ENCODE data around the gene SLC26A2.
A peak's percentile ranks its signal among the peaks of the same experiment; 100 is the strongest.

The SLC26A2 gene

DNA sequence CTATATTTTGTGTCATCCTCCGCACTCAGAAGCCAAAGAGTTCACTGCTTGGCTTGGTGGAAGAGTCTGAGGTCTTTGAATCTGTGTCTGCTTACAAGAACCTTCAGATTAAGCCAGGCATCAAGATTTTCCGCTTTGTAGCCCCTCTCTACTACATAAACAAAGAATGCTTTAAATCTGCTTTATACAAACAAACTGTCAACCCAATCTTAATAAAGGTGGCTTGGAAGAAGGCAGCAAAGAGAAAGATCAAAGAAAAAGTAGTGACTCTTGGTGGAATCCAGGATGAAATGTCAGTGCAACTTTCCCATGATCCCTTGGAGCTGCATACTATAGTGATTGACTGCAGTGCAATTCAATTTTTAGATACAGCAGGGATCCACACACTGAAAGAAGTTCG is 20.6 kb downstream of the SLC26A2 start:
- Histone ChIP-seq H3K4me3 (ENCODE audit: low read length) (no peak overlapping the region), H3K9me3 (ENCODE audit: control insufficient read depth, low read length) (no peaks in the 10 kb centered on the region), H3K4me1 (ENCODE audit: control insufficient read depth, insufficient read depth, low read length) (no peaks in the 10 kb centered on the region), H3K27me3 (ENCODE audit: control insufficient read depth, insufficient read depth, low read length) (no peaks in the 10 kb centered on the region), H3K36me3 (ENCODE audit: control insufficient read depth, insufficient read depth, low read length) (no peaks in the 10 kb centered on the region), H3K9ac (ENCODE audit: low read length) (no peak overlapping the region)

- H3K4me1 ChIP-seq (ENCODE audit: control insufficient read depth, insufficient read depth, low read length): no peaks in the 10 kb centered on the region
- H3K4me3 ChIP-seq (ENCODE audit: low read length): no peak overlapping the region
- H3K36me3 ChIP-seq (ENCODE audit: control insufficient read depth, insufficient read depth, low read length): no peaks in the 10 kb centered on the region
- H3K27me3 ChIP-seq (ENCODE audit: control insufficient read depth, insufficient read depth, low read length): no peaks in the 10 kb centered on the region
- H3K9ac ChIP-seq (ENCODE audit: low read length): no peak overlapping the region
- H3K9me3 ChIP-seq (ENCODE audit: control insufficient read depth, low read length): no peaks in the 10 kb centered on the region
Measured at GRCh38 chr5:149982505-149982904, 21.9 kb downstream of the SLC26A2 start.

DNA sequence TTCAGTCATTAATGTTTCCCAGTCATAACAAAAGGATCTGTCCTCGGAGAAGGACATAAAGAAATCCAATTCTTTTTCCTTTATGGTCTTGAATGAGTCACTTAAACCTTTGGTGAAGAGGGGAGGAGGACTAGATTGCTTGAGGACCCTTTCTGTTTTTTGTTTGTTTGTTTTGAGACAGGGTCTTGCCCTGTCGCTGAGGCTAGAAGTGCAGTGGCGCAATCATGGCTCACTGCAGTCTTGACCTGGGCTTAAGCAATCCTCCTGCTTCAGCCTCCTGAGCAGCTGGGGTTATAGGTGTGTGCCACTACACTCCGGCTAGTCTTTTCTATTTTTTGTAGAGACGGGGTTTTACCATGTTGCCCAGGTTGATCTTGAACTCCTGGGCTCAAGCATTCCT is 27.6 kb downstream of the SLC26A2 start:
- no peaks in the 10 kb centered on the region for H3K36me3 ChIP-seq (ENCODE audit: control insufficient read depth, insufficient read depth, low read length)
- no peak overlapping the region for H3K4me3 ChIP-seq (ENCODE audit: low read length)
- no peaks in the 10 kb centered on the region for H3K4me1 ChIP-seq (ENCODE audit: control insufficient read depth, insufficient read depth, low read length)
- no peak overlapping the region for H3K9ac ChIP-seq (ENCODE audit: low read length)
- H3K9me3 ChIP-seq (ENCODE audit: control insufficient read depth, low read length): no peaks in the 10 kb centered on the region
- H3K27me3 ChIP-seq (ENCODE audit: control insufficient read depth, insufficient read depth, low read length): no peaks in the 10 kb centered on the region

DNA sequence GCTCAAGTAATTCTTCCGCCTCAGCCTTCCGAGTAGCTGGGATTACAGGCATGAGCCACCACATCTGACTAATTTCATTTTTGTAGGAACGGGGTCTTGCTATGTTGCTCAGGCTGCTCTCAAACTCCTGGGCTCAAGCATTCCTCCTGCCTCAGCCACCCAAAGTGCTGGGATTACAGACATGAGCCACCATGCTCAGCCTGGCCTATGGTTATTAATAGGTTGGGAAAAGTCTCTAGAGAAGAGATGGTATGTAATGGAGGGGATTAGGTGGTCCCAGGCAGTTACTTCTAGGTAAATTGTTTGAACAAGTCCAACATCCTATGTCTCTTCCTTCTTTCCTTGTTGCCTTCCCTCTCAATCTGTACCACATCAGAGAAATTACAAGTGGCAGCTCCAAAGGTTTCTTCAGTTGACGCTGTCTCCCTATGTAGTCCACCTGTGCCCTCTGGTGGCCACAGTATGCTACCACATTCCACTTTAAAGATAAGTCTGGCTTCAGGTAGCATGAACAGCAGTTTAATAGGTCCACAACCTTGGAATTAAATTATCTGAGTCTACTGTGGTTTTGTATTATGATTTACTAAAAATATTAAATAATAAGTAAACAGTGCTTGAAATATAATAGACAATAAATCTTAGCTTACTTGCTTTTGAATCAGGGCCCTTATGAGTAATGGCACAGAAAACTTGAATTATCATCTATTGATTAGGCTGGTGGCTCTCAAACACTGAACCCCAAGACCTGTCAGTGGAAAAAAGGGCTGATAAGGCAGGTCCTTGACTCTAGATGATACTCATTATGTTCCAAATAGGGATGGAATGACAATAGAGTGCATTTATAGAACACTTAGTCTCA is 30.2 kb downstream of the SLC26A2 start:
- Histone ChIP-seq H3K9me3 (ENCODE audit: control insufficient read depth, low read length) (no peaks in the 10 kb centered on the region), H3K9ac (ENCODE audit: low read length) (no peak overlapping the region), H3K4me3 (ENCODE audit: low read length) (no peak overlapping the region), H3K4me1 (ENCODE audit: control insufficient read depth, insufficient read depth, low read length) (no peaks in the 10 kb centered on the region), H3K36me3 (ENCODE audit: control insufficient read depth, insufficient read depth, low read length) (no peaks in the 10 kb centered on the region), H3K27me3 (ENCODE audit: control insufficient read depth, insufficient read depth, low read length) (no peaks in the 10 kb centered on the region)

DNA sequence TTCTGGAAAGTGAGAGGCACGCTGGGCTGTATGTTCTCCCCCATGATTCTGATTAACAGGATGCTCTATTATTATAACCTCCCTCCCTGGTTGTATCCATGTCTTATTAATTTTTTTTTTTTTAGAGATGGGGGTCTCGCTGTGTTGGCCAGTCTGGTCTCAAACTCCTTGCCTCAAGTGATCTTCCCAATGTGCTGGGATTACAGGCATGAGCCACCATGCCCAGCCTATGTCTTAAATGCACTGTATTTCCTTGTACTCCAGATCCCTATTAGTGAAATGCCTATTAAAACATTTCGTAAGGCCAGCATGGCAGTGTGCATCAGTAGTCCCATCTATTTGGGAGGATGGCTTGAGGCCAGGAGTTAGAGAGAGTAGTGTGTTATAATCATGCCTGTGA is 32.9 kb downstream of the SLC26A2 start:
- H3K4me3 ChIP-seq (ENCODE audit: low read length): no peak overlapping the region
- H3K27me3 ChIP-seq (ENCODE audit: control insufficient read depth, insufficient read depth, low read length): no peaks in the 10 kb centered on the region
- no peak overlapping the region for H3K9ac ChIP-seq (ENCODE audit: low read length)
- H3K9me3 ChIP-seq (ENCODE audit: control insufficient read depth, low read length): no peaks in the 10 kb centered on the region
- no peaks in the 10 kb centered on the region for H3K36me3 ChIP-seq (ENCODE audit: control insufficient read depth, insufficient read depth, low read length)
- H3K4me1 ChIP-seq (ENCODE audit: control insufficient read depth, insufficient read depth, low read length): no peaks in the 10 kb centered on the region

DNA sequence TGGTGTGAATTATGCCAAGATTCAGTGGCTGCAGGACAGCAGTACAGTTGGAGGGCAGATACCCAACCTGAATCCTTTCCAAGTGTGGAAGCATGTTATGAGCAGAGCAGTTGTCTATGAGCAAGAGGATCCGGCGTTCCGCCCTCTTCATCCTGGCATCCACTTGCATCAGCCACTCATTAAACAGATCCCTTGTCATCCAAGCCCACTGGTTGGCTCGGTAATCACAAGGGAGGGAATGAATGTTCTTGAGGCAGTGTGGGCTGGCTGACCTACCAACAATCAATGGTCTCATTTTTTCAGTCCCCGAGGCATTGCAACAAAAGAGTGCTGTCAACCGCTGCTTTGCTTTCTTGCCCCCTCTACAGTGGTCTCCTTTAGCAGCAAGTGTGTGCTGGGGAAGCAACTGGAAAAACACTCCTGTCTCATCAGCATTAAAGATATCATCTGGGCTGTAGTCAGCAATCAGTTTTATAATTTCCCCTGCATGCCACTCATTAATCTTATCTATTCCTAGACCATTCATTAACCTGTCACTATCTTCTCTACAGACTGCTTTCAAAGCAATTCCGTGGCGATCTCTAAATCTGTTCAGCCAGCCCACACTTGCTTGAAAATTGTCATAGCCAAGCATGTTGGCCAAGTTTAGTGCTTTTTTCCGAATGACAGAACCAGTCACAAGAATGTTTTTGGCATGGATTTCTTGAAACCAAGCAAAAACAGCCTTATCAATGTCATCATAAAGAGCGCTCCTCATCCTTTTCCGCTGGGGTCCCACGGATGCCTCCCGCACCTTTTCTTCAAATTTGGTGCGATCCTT is 35.0 kb downstream of the SLC26A2 start:
- Histone ChIP-seq H3K27me3 (ENCODE audit: control insufficient read depth, insufficient read depth, low read length) (no peaks in the 10 kb centered on the region), H3K4me1 (ENCODE audit: control insufficient read depth, insufficient read depth, low read length) (peaks cover 8% of the 10 kb centered on the region), H3K9ac (ENCODE audit: low read length) (no peak overlapping the region), H3K9me3 (ENCODE audit: control insufficient read depth, low read length) (no peaks in the 10 kb centered on the region), H3K36me3 (ENCODE audit: control insufficient read depth, insufficient read depth, low read length) (no peaks in the 10 kb centered on the region), H3K4me3 (ENCODE audit: low read length) (no peak overlapping the region)

GRCh38 chr5:149996205-149996890 is 35.8 kb downstream of the SLC26A2 start:
- peaks cover 11% of the 10 kb centered on the region for H3K4me1 ChIP-seq (ENCODE audit: control insufficient read depth, insufficient read depth, low read length)
- no peak overlapping the region for H3K4me3 ChIP-seq (ENCODE audit: low read length)
- H3K9me3 ChIP-seq (ENCODE audit: control insufficient read depth, low read length): no peaks in the 10 kb centered on the region
- H3K9ac ChIP-seq (ENCODE audit: low read length): no peak overlapping the region
- no peaks in the 10 kb centered on the region for H3K27me3 ChIP-seq (ENCODE audit: control insufficient read depth, insufficient read depth, low read length)
- no peaks in the 10 kb centered on the region for H3K36me3 ChIP-seq (ENCODE audit: control insufficient read depth, insufficient read depth, low read length)

- no peaks in the 10 kb centered on the region for H3K27me3 ChIP-seq (ENCODE audit: control insufficient read depth, insufficient read depth, low read length)
- H3K36me3 ChIP-seq (ENCODE audit: control insufficient read depth, insufficient read depth, low read length): no peaks in the 10 kb centered on the region
- peaks cover 23% of the 10 kb centered on the region for H3K4me1 ChIP-seq (ENCODE audit: control insufficient read depth, insufficient read depth, low read length)
- H3K9me3 ChIP-seq (ENCODE audit: control insufficient read depth, low read length): no peaks in the 10 kb centered on the region
- no peak overlapping the region for H3K4me3 ChIP-seq (ENCODE audit: low read length)
- no peak overlapping the region for H3K9ac ChIP-seq (ENCODE audit: low read length)
Measured at GRCh38 chr5:149998281-149998680, 37.7 kb downstream of the SLC26A2 start.

GRCh38 chr5:149999359-149999758 is 38.8 kb downstream of the SLC26A2 start:
- H3K9ac ChIP-seq (ENCODE audit: low read length): peak overlapping the region; percentile 92
- peak overlapping the region; percentile 70 for H3K4me3 ChIP-seq (ENCODE audit: low read length)
- H3K4me1 ChIP-seq (ENCODE audit: control insufficient read depth, insufficient read depth, low read length): peaks cover 23% of the 10 kb centered on the region
- H3K9me3 ChIP-seq (ENCODE audit: control insufficient read depth, low read length): no peaks in the 10 kb centered on the region
- H3K36me3 ChIP-seq (ENCODE audit: control insufficient read depth, insufficient read depth, low read length): no peaks in the 10 kb centered on the region
- no peaks in the 10 kb centered on the region for H3K27me3 ChIP-seq (ENCODE audit: control insufficient read depth, insufficient read depth, low read length)

- Histone ChIP-seq H3K27me3 (ENCODE audit: control insufficient read depth, insufficient read depth, low read length) (no peaks in the 10 kb centered on the region), H3K4me3 (ENCODE audit: low read length) (peak overlapping the region; percentile 70), H3K36me3 (ENCODE audit: control insufficient read depth, insufficient read depth, low read length) (no peaks in the 10 kb centered on the region), H3K4me1 (ENCODE audit: control insufficient read depth, insufficient read depth, low read length) (peaks cover 23% of the 10 kb centered on the region), H3K9me3 (ENCODE audit: control insufficient read depth, low read length) (no peaks in the 10 kb centered on the region), H3K9ac (ENCODE audit: low read length) (peak overlapping the region; percentile 92)
Measured at GRCh38 chr5:149999866-150000255, 39.3 kb downstream of the SLC26A2 start.

DNA sequence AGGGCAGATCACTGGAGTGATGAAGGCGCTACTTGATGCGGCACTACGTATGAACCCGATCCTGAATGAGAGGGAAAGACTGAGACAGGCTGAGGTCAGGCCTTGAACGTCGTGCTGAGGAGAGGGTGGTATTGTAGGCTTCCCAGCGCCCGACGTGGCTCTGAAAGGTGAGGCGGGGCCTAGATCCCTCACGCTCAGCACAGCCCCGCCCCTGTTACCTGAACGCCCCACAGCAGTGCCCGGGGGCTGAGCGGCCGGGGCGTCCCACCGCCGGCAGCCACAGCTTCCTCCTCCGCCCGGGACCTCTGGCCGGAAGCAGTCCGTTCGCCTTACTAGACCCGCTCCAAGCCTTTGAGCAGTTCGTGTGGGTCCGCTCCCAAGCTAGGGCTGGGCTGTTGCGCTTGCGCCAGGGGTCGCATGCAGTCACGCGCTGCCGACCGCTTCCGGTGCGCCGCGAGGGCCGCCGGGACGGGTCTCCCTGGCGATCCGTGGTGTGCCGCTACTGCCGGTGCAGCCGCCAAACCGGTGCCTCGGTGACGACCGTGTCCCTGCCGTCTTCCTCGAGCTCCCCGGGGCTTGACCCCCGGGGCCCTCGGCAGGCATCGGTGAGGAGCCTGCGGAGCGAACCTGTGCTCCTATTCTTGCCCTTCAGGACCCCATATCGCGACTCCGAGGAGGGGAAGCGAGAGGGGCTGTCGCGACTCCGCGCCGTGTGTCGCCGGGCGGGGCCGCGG is 39.9 kb downstream of the SLC26A2 start, which contains the start of the genes HMGXB3 and TIGD6:
TSS of gene HMGXB3 (plus strand) at position 484 of the 734 bp plus-strand sequence. CDS start 4,114 bp downstream, outside the sequence.
TSS of gene TIGD6 (minus strand) at position 399 of the 734 bp plus-strand sequence. CDS start 4,306 bp downstream, outside the sequence.
- H3K4me1 ChIP-seq (ENCODE audit: control insufficient read depth, insufficient read depth, low read length): peaks cover 23% of the 10 kb centered on the region
- no peaks in the 10 kb centered on the region for H3K36me3 ChIP-seq (ENCODE audit: control insufficient read depth, insufficient read depth, low read length)
- peak within 1 kb of the TSS; percentile 70 for H3K4me3 ChIP-seq (ENCODE audit: low read length)
- peak within 1 kb of the TSS; percentile 92 for H3K9ac ChIP-seq (ENCODE audit: low read length)
- H3K27me3 ChIP-seq (ENCODE audit: control insufficient read depth, insufficient read depth, low read length): no peaks in the 10 kb centered on the region
- no peaks in the 10 kb centered on the region for H3K9me3 ChIP-seq (ENCODE audit: control insufficient read depth, low read length)

All from mucosa of stomach (tissue), 1 donor.